GM12874 (cell line): ENCODE data around the gene FRMPD2.

Experiments used
- CTCF ChIP-seq: IDR thresholded peaks from 2 replicates; pipeline ENCODE4 v1.5.1; 2011; ENCODE audit warnings: low read depth, mild to moderate bottlenecking, control low read depth, low read length, moderate library complexity; ENCODE audit not compliant: insufficient read depth

The FRMPD2 gene

GRCh38 chr10:48299066-48299465, 24.6 kb upstream of the FRMPD2 start:
- no peak for TF ChIP-seq CTCF

GRCh38 chr10:48296576-48297098, 22.1 kb upstream of the FRMPD2 start:
- TF ChIP-seq CTCF = no peak

GRCh38 chr10:48294431-48294830, 19.9 kb upstream of the FRMPD2 start:
- TF ChIP-seq CTCF = no peak

- TF ChIP-seq CTCF = no peak
Measured at GRCh38 chr10:48292616-48293015, 18.1 kb upstream of the FRMPD2 start.

GRCh38 chr10:48291190-48291589, 16.7 kb upstream of the FRMPD2 start:
- no peak for TF ChIP-seq CTCF

- no peak for TF ChIP-seq CTCF
Measured at GRCh38 chr10:48290286-48290685, 15.8 kb upstream of the FRMPD2 start.

- TF ChIP-seq CTCF = peak; percentile 90
Measured at GRCh38 chr10:48289501-48290238, 15.2 kb upstream of the FRMPD2 start.
